Lower leg skin (tissue), 3 donors: ENCODE results near the gene BLOC1S3.

Experiments used
- POLR2A ChIP-seq, 2 donors: fragments of 450-650 bp; IDR thresholded peaks; one replicate each; pipeline ENCODE4 v1.6.1; 2016 to 2017; ENCODE audit warnings: antibody characterized with exemption in 2 of 2, mild to moderate bottlenecking in 1 of 2, moderate library complexity in 1 of 2
- TF ChIP-seq, protein P1 (sequence below), 3 donors: fragments of 450-650 bp; IDR thresholded peaks; one replicate each; pipeline ENCODE4 v1.5.1; 2016; ENCODE audit warnings: antibody characterized with exemption in 3 of 3, mild to moderate bottlenecking in 3 of 3, moderate library complexity in 2 of 3

DNA sequence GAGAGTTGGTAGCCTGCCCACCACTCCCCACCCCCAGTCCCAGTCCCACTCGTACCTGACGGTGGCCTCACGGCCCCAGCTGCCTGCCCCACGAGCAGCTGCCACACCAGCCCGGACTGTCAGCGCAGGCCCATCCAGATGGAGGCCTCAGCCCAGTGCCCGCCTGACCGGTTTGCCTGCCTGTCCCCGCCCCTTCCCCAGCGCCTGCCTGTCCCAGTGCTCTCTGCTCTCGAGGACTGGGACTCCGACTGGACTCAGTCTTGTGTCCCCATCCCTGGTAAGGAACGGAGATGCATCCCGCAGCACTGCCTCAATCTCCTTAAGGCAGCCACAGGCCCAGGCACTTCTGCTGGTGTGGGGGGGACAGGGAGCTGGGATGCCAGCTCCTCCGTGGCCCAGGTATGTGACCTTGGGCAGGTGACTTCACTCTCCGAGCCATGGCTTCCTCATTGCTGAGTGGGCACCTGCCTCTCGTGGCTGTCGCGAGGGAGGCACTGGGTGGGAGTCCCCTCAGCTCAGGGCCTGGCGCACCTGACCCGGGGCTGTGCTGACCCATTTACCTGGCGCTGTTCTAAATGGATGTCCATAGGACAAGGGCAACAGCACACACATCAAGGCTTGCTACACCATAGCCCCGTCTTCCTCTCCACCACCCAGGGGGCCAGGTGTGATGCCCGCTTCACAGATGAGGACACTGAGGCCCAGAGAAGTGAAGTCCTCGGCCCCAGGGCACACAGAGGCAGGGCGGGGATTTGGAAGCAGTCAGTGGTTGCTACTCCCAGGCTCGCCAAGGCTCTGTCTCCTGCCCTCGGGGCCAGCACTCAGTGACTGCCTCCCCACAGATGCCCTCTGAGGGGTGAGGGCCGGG, 17.5 kb upstream of the BLOC1S3 start, which contains the start of gene NKPD1:
- TF ChIP-seq, protein P1, sequence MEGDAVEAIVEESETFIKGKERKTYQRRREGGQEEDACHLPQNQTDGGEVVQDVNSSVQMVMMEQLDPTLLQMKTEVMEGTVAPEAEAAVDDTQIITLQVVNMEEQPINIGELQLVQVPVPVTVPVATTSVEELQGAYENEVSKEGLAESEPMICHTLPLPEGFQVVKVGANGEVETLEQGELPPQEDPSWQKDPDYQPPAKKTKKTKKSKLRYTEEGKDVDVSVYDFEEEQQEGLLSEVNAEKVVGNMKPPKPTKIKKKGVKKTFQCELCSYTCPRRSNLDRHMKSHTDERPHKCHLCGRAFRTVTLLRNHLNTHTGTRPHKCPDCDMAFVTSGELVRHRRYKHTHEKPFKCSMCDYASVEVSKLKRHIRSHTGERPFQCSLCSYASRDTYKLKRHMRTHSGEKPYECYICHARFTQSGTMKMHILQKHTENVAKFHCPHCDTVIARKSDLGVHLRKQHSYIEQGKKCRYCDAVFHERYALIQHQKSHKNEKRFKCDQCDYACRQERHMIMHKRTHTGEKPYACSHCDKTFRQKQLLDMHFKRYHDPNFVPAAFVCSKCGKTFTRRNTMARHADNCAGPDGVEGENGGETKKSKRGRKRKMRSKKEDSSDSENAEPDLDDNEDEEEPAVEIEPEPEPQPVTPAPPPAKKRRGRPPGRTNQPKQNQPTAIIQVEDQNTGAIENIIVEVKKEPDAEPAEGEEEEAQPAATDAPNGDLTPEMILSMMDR (IDR thresholded peaks at IDR 0.05): no peak
- TF ChIP-seq POLR2A (IDR thresholded peaks at IDR 0.05): no peak
